Type B pancreatic cell (in vitro differentiated cells): ENCODE measurements around the gene KIAA1958. TPM values are rescaled to one million over a fixed set of nuclear protein-coding genes. Genes with fewer than 3 reads are reported as not detected.

ENCODE experiments used
- DNase-seq: peaks from one replicate; pipeline ENCODE4 v3.0.0; 2021; ENCODE audit warnings: mixed read lengths; ENCODE audit not compliant: unreplicated experiment; ENCODE audit errors: extremely low spot score
- H3K27ac Mint-ChIP-seq: 2 replicates; pipeline ENCODE4 v1.8.0; 2021; ENCODE audit warnings: mild to moderate bottlenecking, mixed read lengths
- H3K27me3 Mint-ChIP-seq: 2 replicates; pipeline ENCODE4 v1.8.0; 2021; ENCODE audit warnings: mixed read lengths
- H3K36me3 Mint-ChIP-seq: 2 replicates; pipeline ENCODE4 v1.8.0; 2021; ENCODE audit warnings: mixed read lengths
- H3K4me1 Mint-ChIP-seq: one replicate; pipeline ENCODE4 v1.8.0; 2021; ENCODE audit warnings: mixed read lengths; ENCODE audit not compliant: unreplicated experiment
- H3K4me3 Mint-ChIP-seq: 2 replicates; pipeline ENCODE4 v1.8.0; 2021; ENCODE audit warnings: mild to moderate bottlenecking, mixed read lengths
- H3K9me3 Mint-ChIP-seq: 2 replicates; pipeline ENCODE4 v1.8.0; 2021; ENCODE audit warnings: mixed read lengths
- CTCF ChIP-seq: fragments of 200-600 bp; sonication (generic); conservative IDR thresholded peaks from 2 replicates; pipeline ENCODE4 v1.5.0; 2021; ENCODE audit warnings: antibody characterized with exemption, mild to moderate bottlenecking
- total RNA-seq: library from RNA; stranded (reverse); gene quantifications from 2 replicates; pipeline ENCODE4 v1.2.1, GENCODE V29; 2021; ENCODE audit warnings: low replicate concordance

The KIAA1958 gene
- total RNA-seq, 1 donor from 2014 or later = 28.1 TPM

DNA sequence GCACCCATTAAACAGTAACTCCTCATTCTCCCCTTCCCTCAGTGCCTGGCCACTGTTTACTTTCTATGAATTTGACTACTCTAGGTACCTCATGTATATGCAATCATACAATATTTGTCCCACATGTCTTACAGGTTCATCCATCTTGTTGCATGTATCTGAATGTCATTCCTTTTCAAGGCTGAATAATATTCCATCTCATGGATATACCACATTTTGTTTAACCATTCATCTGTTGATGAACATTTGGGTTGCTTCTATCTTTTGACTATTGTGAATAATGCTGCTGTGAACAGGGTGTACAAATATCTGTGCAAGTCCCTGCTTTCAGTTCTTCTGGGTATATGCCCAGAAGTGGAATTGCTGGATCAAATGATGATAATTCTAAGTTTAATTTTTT is 190.4 kb downstream of the KIAA1958 start:
- Mint-ChIP-seq H3K4me3 (no peak overlapping the region), H3K36me3 (peaks cover 4% of the 10 kb centered on the region), H3K27me3 (no peaks in the 10 kb centered on the region), H3K4me1 (no peaks in the 10 kb centered on the region), H3K9me3 (no peaks in the 10 kb centered on the region), H3K27ac (no peak overlapping the region)
- no peak for TF ChIP-seq CTCF
- DNase-seq = no peak

- Mint-ChIP-seq H3K4me1 (no peaks in the 10 kb centered on the region), H3K9me3 (no peaks in the 10 kb centered on the region), H3K4me3 (no peak overlapping the region), H3K27ac (no peak overlapping the region), H3K27me3 (no peaks in the 10 kb centered on the region), H3K36me3 (peaks cover 16% of the 10 kb centered on the region)
- no peak for TF ChIP-seq CTCF
- DNase-seq = no peak
Measured at GRCh38 chr9:112680731-112681402, 194.2 kb downstream of the KIAA1958 start.

GRCh38 chr9:112689161-112689740 is 202.6 kb downstream of the KIAA1958 start:
- Mint-ChIP-seq H3K27ac (no peak overlapping the region), H3K9me3 (no peaks in the 10 kb centered on the region), H3K4me3 (no peak overlapping the region), H3K36me3 (peaks cover 54% of the 10 kb centered on the region), H3K4me1 (no peaks in the 10 kb centered on the region), H3K27me3 (no peaks in the 10 kb centered on the region)
- no peak for DNase-seq
- TF ChIP-seq CTCF = no peak

DNA sequence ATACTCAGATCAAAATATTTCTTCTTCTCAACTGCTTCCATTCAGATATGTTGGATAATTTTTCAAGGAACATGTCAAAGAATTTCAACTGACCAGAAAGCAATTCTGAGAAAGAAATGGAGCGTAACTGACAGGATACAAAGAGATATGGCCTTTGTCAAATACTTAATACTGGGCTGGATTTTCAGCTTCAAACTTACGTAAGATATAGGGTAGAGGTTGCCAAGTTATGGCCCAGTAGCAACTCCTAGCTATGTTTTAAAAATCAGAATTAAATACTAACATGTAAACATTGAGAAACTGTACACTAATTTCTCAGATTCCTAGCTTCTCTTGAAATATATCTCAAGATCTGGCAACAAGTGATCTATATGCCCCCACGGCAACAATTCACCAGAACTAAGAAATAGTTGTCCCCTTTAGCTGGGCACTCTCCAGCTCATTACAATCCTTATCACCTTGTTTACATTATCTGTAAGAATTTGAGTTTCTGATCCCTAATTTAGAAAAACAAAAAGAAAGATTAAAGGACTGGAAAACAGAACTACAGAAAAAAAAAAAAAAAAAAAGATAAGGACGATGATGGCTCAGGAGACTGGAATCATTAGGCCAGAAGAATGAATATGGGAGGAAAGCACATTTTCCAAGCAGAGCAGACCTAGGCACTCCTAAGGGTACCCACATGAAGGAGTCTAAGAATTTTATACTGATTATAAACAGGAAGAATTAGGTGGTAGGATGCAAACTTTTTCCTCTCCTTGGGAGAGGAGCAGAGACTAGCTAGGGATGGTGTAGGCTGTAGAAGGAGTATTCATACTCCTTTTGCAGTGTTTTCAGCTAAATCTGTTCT is 208.3 kb downstream of the KIAA1958 start:
- Mint-ChIP-seq H3K36me3 (peaks cover 41% of the 10 kb centered on the region), H3K27ac (no peak overlapping the region), H3K9me3 (no peaks in the 10 kb centered on the region), H3K27me3 (no peaks in the 10 kb centered on the region), H3K4me1 (no peaks in the 10 kb centered on the region), H3K4me3 (no peak overlapping the region)
- DNase-seq = no peak
- TF ChIP-seq CTCF = no peak

DNA sequence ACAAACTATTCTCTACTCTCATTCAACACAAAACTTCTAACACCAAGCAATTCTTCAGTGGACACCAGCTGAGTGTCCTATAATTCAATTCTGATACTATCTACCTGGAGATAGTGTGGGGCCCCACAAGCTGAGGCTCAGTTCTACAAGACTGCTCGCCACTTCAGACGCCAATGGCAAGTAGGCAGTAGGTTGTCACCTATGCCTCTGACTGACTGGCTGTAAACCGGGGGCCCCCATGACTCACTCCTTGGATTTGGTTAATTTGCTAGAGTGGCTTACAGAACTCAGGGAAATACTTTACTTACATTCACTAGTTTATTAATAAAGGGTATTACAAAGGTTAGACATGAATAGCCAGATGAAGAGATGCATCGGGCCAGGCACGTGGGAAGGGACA is 209.8 kb downstream of the KIAA1958 start:
- Mint-ChIP-seq H3K9me3 (no peaks in the 10 kb centered on the region), H3K4me3 (no peak overlapping the region), H3K27ac (no peak overlapping the region), H3K4me1 (no peaks in the 10 kb centered on the region), H3K27me3 (no peaks in the 10 kb centered on the region), H3K36me3 (peaks cover 33% of the 10 kb centered on the region)
- DNase-seq = no peak
- TF ChIP-seq CTCF = no peak
